AG09309 (cell line): ENCODE measurements around the gene SIAE.

Source experiments
- DNase-seq: peaks from one replicate; pipeline ENCODE4 v3.0.0-alpha.2; 2010; ENCODE audit warnings: low read depth
- H3K4me3 ChIP-seq: 2 replicates; pipeline ENCODE4 v1.5.1; 2011; ENCODE audit warnings: mild to moderate bottlenecking, low read depth, low read length, moderate library complexity; ENCODE audit not compliant: control insufficient read depth
- CTCF ChIP-seq: IDR thresholded peaks from 2 replicates; pipeline ENCODE4 v1.5.1; 2011; ENCODE audit warnings: mild to moderate bottlenecking, low read depth, low read length, inconsistent platforms; ENCODE audit not compliant: insufficient read depth, control insufficient read depth; ENCODE audit errors: missing control alignments

SIAE gene

DNA sequence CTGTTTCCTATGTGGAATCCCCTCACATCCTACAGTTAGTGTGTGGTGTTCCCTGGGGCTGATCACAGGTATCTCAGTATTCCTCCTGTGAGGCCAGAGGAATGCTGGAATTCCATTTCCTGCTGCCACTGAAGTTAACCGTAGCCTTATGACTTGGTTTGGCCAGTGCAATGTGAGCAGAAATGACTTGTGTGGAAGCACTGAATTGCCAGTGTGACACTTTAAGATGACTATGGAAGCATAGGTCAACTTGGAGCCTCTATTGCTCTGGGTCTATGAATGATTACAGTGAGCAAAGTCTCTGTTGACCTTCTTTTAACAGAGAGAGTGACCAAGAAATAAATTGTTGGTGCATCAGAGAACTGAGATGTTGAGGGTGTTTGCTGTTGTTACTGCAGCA is 34.4 kb downstream of the SIAE start:
- TF ChIP-seq CTCF: no peak
- DNase-seq: no peak

DNA sequence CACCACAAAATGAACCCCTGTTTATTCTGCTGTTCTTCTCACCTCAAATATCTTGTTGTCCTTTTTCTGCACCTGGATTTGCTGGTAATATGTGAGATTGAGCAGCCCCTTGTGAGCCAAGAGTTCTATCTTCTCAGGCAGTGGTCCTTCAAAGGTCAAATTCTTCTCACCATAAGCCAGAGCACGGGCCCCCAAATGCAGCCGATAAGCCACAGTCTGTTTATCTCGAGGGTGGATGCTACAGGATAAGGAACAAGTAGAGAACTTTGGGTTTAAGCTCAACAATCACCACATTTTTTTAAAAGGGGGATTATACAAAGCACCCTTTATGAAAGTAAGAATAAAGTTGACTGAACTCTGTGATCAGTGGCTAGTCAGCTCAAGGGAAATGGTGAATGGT is 35.0 kb downstream of the SIAE start:
- no peak for DNase-seq
- TF ChIP-seq CTCF: no peak
- H3K4me3 ChIP-seq: no peak overlapping the region

More for the DNA sequence above, 34.4 kb downstream of the SIAE start:
- no peak overlapping the region for H3K4me3 ChIP-seq

GRCh38 chr11:124635932-124636331 is 37.6 kb downstream of the SIAE start:
- no peak for DNase-seq
- H3K4me3 ChIP-seq: no peak overlapping the region
- TF ChIP-seq CTCF: no peak

- peak; percentile 43 for TF ChIP-seq CTCF
- DNase-seq: no peak
- H3K4me3 ChIP-seq: no peak overlapping the region
Measured at GRCh38 chr11:124633355-124633754, 40.2 kb downstream of the SIAE start.

- H3K4me3 ChIP-seq: no peak overlapping the region
- TF ChIP-seq CTCF: no peak
- no peak for DNase-seq
Measured at GRCh38 chr11:124629961-124630360, 43.6 kb downstream of the SIAE start.

- no peak for DNase-seq
- TF ChIP-seq CTCF: no peak
Measured at GRCh38 chr11:124627546-124627945, 46.0 kb downstream of the SIAE start.

More at GRCh38 chr11:124627546-124627945, 46.0 kb downstream of the SIAE start:
- no peak overlapping the region for H3K4me3 ChIP-seq
